H9 (cell line): ENCODE results near the gene KCNK1. TPM values are rescaled to one million over a fixed set of nuclear protein-coding genes. Genes with fewer than 3 reads are reported as not detected.

Source experiments
- DNase-seq: peaks from one replicate; pipeline ENCODE4 v3.0.0-alpha.2; 2017
- H2AFZ ChIP-seq: one replicate; pipeline ENCODE4 v1.6.1; 2013; ENCODE audit warnings: mild to moderate bottlenecking, low read length, control low read depth, moderate library complexity
- H2AK5ac ChIP-seq: 2 replicates; pipeline ENCODE4 v1.6.1; 2013; ENCODE audit warnings: low read length, control low read depth, mixed read lengths; ENCODE audit not compliant: insufficient read length
- H2BK120ac ChIP-seq: one replicate; pipeline ENCODE4 v1.6.1; 2013; ENCODE audit warnings: low read depth, mild to moderate bottlenecking, low read length, control low read depth, inconsistent platforms; ENCODE audit not compliant: poor library complexity, severe bottlenecking
- H2BK12ac ChIP-seq: 2 replicates; pipeline ENCODE4 v1.6.1; 2013; ENCODE audit warnings: low read length, control low read depth, mixed read lengths, low read depth; ENCODE audit not compliant: insufficient read length
- H2BK15ac ChIP-seq: 2 replicates; pipeline ENCODE4 v1.6.1; 2013; ENCODE audit warnings: low read depth, low read length, control low read depth
- H2BK20ac ChIP-seq: one replicate; pipeline ENCODE4 v1.6.1; 2013; ENCODE audit warnings: low read depth, mild to moderate bottlenecking, low read length, control low read depth, inconsistent platforms; ENCODE audit not compliant: poor library complexity, severe bottlenecking
- H2BK5ac ChIP-seq: 2 replicates; pipeline ENCODE4 v1.6.1; 2013; ENCODE audit warnings: low read length, control low read depth, mixed read lengths; ENCODE audit not compliant: insufficient read length
- H3K14ac ChIP-seq: 2 replicates; pipeline ENCODE4 v1.6.1; 2013; ENCODE audit warnings: low read length, control low read depth; ENCODE audit not compliant: insufficient read depth
- H3K18ac ChIP-seq: 2 replicates; pipeline ENCODE4 v1.6.1; 2013; ENCODE audit warnings: low read depth, mild to moderate bottlenecking, mixed read lengths, low read length, control low read depth; ENCODE audit not compliant: insufficient read length
- H3K23ac ChIP-seq: 2 replicates; pipeline ENCODE4 v1.6.1; 2013; ENCODE audit warnings: low read length, control low read depth, mixed read lengths, low read depth; ENCODE audit not compliant: insufficient read length
- H3K23me2 ChIP-seq: 2 replicates; pipeline ENCODE4 v1.6.1; 2013; ENCODE audit warnings: low read depth, mild to moderate bottlenecking, mixed read lengths, low read length, control low read depth; ENCODE audit not compliant: insufficient read length, poor library complexity, severe bottlenecking
- H3K27ac ChIP-seq: 2 replicates; pipeline ENCODE4 v1.5.1; 2013; ENCODE audit warnings: low read length, control low read depth, mixed read lengths, low read depth; ENCODE audit not compliant: insufficient read length
- H3K27me3 ChIP-seq: 2 replicates; pipeline ENCODE4 v1.6.1; 2013; ENCODE audit warnings: low read length, control low read depth, inconsistent platforms; ENCODE audit not compliant: insufficient read depth
- H3K4ac ChIP-seq: 2 replicates; pipeline ENCODE4 v1.6.1; 2013; ENCODE audit warnings: low read depth, mild to moderate bottlenecking, control low read depth, inconsistent platforms, low read length, moderate library complexity
- H3K4me1 ChIP-seq: 2 replicates; pipeline ENCODE4 v1.6.1; 2013; ENCODE audit warnings: low read length, control low read depth, inconsistent platforms; ENCODE audit not compliant: insufficient read depth
- H3K4me2 ChIP-seq: 2 replicates; pipeline ENCODE4 v1.6.1; 2013; ENCODE audit warnings: low read length, control low read depth, mixed read lengths; ENCODE audit not compliant: insufficient read length, insufficient read depth
- H3K56ac ChIP-seq: 2 replicates; pipeline ENCODE4 v1.6.1; 2013; ENCODE audit warnings: low read depth, mild to moderate bottlenecking, mixed read lengths, low read length, control low read depth; ENCODE audit not compliant: insufficient read length
- H3K79me1 ChIP-seq: 2 replicates; pipeline ENCODE4 v1.6.1; 2013; ENCODE audit warnings: low read depth, mild to moderate bottlenecking, moderate library complexity, low read length, control low read depth, inconsistent platforms; ENCODE audit not compliant: insufficient read depth, poor library complexity, severe bottlenecking
- H3K79me2 ChIP-seq: 2 replicates; pipeline ENCODE4 v1.6.1; 2013; ENCODE audit warnings: low read length, control low read depth, inconsistent platforms; ENCODE audit not compliant: insufficient read depth
- H3K9ac ChIP-seq: 2 replicates; pipeline ENCODE4 v1.6.1; 2013; ENCODE audit warnings: low read length, control low read depth, mixed read lengths; ENCODE audit not compliant: insufficient read length; ENCODE audit errors: extremely low read depth
- H3K9me3 ChIP-seq: one replicate; pipeline ENCODE4 v1.6.1; 2013; ENCODE audit warnings: low read depth, low read length, inconsistent platforms; ENCODE audit not compliant: control insufficient read depth
- H3T11ph ChIP-seq: one replicate; pipeline ENCODE4 v1.6.1; 2013; ENCODE audit warnings: mild to moderate bottlenecking, low read length, control low read depth, inconsistent platforms
- H4K20me1 ChIP-seq: one replicate; pipeline ENCODE4 v1.6.1; 2013; ENCODE audit not compliant: control insufficient read depth, insufficient read length, insufficient read depth
- H4K5ac ChIP-seq: 2 replicates; pipeline ENCODE4 v1.6.1; 2013; ENCODE audit warnings: low read depth, mild to moderate bottlenecking, mixed read lengths, low read length, control low read depth; ENCODE audit not compliant: insufficient read length
- H4K8ac ChIP-seq: replicated peaks from 2 replicates; pipeline ENCODE4 v1.6.1; 2013; ENCODE audit warnings: low read length, control low read depth, mixed read lengths, low read depth; ENCODE audit not compliant: insufficient read length
- H4K91ac ChIP-seq: 2 replicates; pipeline ENCODE4 v1.6.1; 2013; ENCODE audit warnings: low read depth, mild to moderate bottlenecking, moderate library complexity, mixed read lengths, low read length, control low read depth; ENCODE audit not compliant: insufficient read length
- H3K27ac Mint-ChIP-seq, 3 experiments: 2 replicates in 2 of 3; 3 replicates in 1 of 3; pipeline ENCODE4 v1.8.0; 2020 to 2021; ENCODE audit warnings: mixed read lengths in 3 of 3, mild to moderate bottlenecking in 1 of 3, moderate library complexity in 1 of 3
- H3K27me3 Mint-ChIP-seq: 2 replicates; pipeline ENCODE4 v1.8.0; 2021; ENCODE audit warnings: low read depth, mild to moderate bottlenecking, moderate library complexity, mixed read lengths
- H3K36me3 Mint-ChIP-seq, 3 experiments: 2 replicates in 2 of 3; 3 replicates in 1 of 3; pipeline ENCODE4 v1.8.0; 2020 to 2021; ENCODE audit warnings: low read depth in 3 of 3, mixed read lengths in 3 of 3; ENCODE audit not compliant: insufficient read depth in 1 of 3
- H3K4me1 Mint-ChIP-seq, 2 experiments: 2 replicates each; pipeline ENCODE4 v1.8.0; 2020; ENCODE audit warnings: mixed read lengths in 2 of 2
- H3K4me3 Mint-ChIP-seq, 2 experiments: 2 replicates in 1 of 2; 3 replicates in 1 of 2; pipeline ENCODE4 v1.8.0; 2020 to 2021; ENCODE audit warnings: mild to moderate bottlenecking in 2 of 2, mixed read lengths in 2 of 2, moderate library complexity in 1 of 2
- H3K9me3 Mint-ChIP-seq, 2 experiments: 2 replicates in 1 of 2; 3 replicates in 1 of 2; pipeline ENCODE4 v1.8.0; 2020; ENCODE audit warnings: mild to moderate bottlenecking in 2 of 2, mixed read lengths in 2 of 2, moderate library complexity in 1 of 2
- WGBS: extraction: QIAGEN DNeasy Blood & Tissue Kit; methylation state at CpG from one replicate; pipeline ENCODE4 v1.1.7; 2013; ENCODE audit warnings: missing lambda C conversion rate, low lambda C conversion rate, mixed read lengths; ENCODE audit not compliant: insufficient read length; ENCODE audit errors: extremely low coverage; 5-methylcytosine and 5-hydroxymethylcytosine counted together
- total RNA-seq: library from RNA; stranded (reverse); gene quantifications from 2 replicates; pipeline ENCODE4 v1.2.1, GENCODE V29; 2021
- TF ChIP-seq, protein P1 (sequence below): fragments of 200-600 bp; sonication (generic); conservative IDR thresholded peaks from 3 replicates; pipeline ENCODE4 v1.8.0; 2021; ENCODE audit warnings: antibody characterized with exemption, mild to moderate bottlenecking

Gene KCNK1
- total RNA-seq, 1 experiment from 2014 or later = 9.9 TPM

DNA sequence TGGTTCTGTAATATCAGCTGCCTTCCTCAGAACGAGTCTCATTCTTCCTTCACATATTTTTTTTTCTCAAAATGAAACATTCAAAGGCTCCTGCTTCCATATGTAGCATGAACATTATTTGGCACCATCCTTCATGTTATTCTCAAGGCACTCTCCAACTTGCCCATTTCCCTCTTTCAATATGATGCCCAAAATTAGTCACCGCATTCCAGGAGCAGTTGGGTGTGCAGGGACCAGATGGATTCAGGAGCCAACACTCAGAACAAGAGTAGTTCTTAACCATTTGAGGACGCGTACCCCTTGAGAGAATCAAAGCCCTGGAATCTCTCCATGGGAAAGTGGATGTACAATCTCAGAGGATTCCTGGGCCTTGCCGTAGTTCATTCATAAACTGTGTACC, 50.3 kb downstream of the KCNK1 start:
- Histone ChIP-seq H3K23me2 (no peaks in the 10 kb centered on the region), H2AK5ac (no peak overlapping the region), H3K4me2 (no peak overlapping the region), H3K27ac (no peak overlapping the region), H2BK120ac (no peak overlapping the region), H4K8ac (no peak overlapping the region), H3K18ac (no peak overlapping the region), H3K79me2 (no peaks in the 10 kb centered on the region), H2BK5ac (no peak overlapping the region), H3K27me3 (no peaks in the 10 kb centered on the region), H3K56ac (no peak overlapping the region), H4K20me1 (no peaks in the 10 kb centered on the region), H4K5ac (no peak overlapping the region), H3K9me3 (no peaks in the 10 kb centered on the region), H3K4ac (no peak overlapping the region), H3K23ac (no peak overlapping the region), H4K91ac (no peak overlapping the region), H3K79me1 (no peaks in the 10 kb centered on the region), H3T11ph (no peak overlapping the region), H2AFZ (no peak overlapping the region), H2BK20ac (no peak overlapping the region), H2BK12ac (no peak overlapping the region), H2BK15ac (no peak overlapping the region), H3K14ac (no peak overlapping the region), H3K9ac (no peak overlapping the region), H3K4me1 (no peaks in the 10 kb centered on the region)
- Mint-ChIP-seq H3K9me3 (no peaks in the 10 kb centered on the region), H3K27me3 (no peaks in the 10 kb centered on the region), H3K27ac (peak overlapping the region in 2 of 3 experiments; percentile 2 to 84; a peak in 2 of 7 replicates), H3K4me1 (peaks cover 6 to 11% of the 10 kb centered on the region in 2 experiments; a peak in 3 of 4 replicates), H3K4me3 (no peak overlapping the region), H3K36me3 (peaks cover 7 to 14% (median 10%) of the 10 kb centered on the region in 3 experiments; a peak in 6 of 7 replicates)
- WGBS = no CpG with 5 or more reads among the region's 5 CpGs
- TF ChIP-seq, protein P1, sequence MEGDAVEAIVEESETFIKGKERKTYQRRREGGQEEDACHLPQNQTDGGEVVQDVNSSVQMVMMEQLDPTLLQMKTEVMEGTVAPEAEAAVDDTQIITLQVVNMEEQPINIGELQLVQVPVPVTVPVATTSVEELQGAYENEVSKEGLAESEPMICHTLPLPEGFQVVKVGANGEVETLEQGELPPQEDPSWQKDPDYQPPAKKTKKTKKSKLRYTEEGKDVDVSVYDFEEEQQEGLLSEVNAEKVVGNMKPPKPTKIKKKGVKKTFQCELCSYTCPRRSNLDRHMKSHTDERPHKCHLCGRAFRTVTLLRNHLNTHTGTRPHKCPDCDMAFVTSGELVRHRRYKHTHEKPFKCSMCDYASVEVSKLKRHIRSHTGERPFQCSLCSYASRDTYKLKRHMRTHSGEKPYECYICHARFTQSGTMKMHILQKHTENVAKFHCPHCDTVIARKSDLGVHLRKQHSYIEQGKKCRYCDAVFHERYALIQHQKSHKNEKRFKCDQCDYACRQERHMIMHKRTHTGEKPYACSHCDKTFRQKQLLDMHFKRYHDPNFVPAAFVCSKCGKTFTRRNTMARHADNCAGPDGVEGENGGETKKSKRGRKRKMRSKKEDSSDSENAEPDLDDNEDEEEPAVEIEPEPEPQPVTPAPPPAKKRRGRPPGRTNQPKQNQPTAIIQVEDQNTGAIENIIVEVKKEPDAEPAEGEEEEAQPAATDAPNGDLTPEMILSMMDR = no peak
- no peak for DNase-seq
